SK-N-SH (cell line): ENCODE measurements around the gene CUEDC1. TPM values are rescaled to one million over a fixed set of nuclear protein-coding genes. Genes with fewer than 3 reads are reported as not detected.

Source experiments
- CTCF ChIA-PET: fragments of 300-600, 350-600 bp; formaldehyde crosslinking; extraction: SDS; loops from one replicate; lab custom pipeline; 2021; lab: Yijun Ruan, JAX
- POLR2A ChIA-PET: fragments of 350-600 bp; sonication (Branson Sonifier 250); formaldehyde crosslinking; extraction: SDS; loops from one replicate; lab custom pipeline; 2020; ENCODE audit warnings: antibody characterized with exemption, inconsistent platforms; lab: Yijun Ruan, JAX
- DNase-seq: peaks from one replicate; pipeline ENCODE4 v3.0.0; 2012
- H2AFZ ChIP-seq: fragments of 200-600 bp; sonication (generic); 2 replicates; pipeline ENCODE4 v1.8.1; 2016; ENCODE audit warnings: antibody characterized with exemption, mild to moderate bottlenecking, low read depth
- H3F3A ChIP-seq: fragments of 200-600 bp; sonication (generic); replicated peaks from 2 replicates; pipeline ENCODE3; 2016; ENCODE audit warnings: antibody characterized with exemption, mild to moderate bottlenecking; ENCODE audit not compliant: insufficient read depth
- H3K27ac ChIP-seq, 2 experiments: fragments of 200-500 bp in 1 of 2; fragments of 200-600 bp in 1 of 2; sonication (Bioruptor generic) in 1 of 2; sonication (generic), shearing (Covaris generic) in 1 of 2; 2 replicates each; pipeline versions ENCODE4 v1.5.1 to v1.6.1; 2014 to 2016; ENCODE audit warnings: low read depth in 2 of 2, inconsistent platforms in 1 of 2, low read length in 1 of 2, mild to moderate bottlenecking in 1 of 2, mixed read lengths in 1 of 2
- H3K27me3 ChIP-seq: fragments of 200-600 bp; sonication (generic), shearing (Covaris generic); 2 replicates; pipeline ENCODE4 v1.6.1; 2016; ENCODE audit warnings: mixed run types; ENCODE audit not compliant: insufficient read depth
- H3K36me3 ChIP-seq, 2 experiments: fragments of 200-500 bp in 1 of 2; fragments of 200-600 bp in 1 of 2; sonication (Bioruptor generic) in 1 of 2; sonication (generic) in 1 of 2; replicated peaks in 1 of 2; 2 replicates each; pipeline versions ENCODE3 to v1.5.1; 2014 to 2016; ENCODE audit warnings: low read length in 1 of 2, mild to moderate bottlenecking in 1 of 2; ENCODE audit not compliant: insufficient read depth in 2 of 2, control insufficient read depth in 1 of 2
- H3K4me1 ChIP-seq, 2 experiments: fragments of 200-500 bp in 1 of 2; fragments of 200-600 bp in 1 of 2; sonication (Bioruptor generic) in 1 of 2; sonication (generic), shearing (Covaris generic) in 1 of 2; 2 replicates each; pipeline versions ENCODE4 v1.5.1 to v1.6.1; 2014 to 2016; ENCODE audit warnings: low read depth in 1 of 2, low read length in 1 of 2, mixed run types in 1 of 2; ENCODE audit not compliant: insufficient read depth in 2 of 2, control insufficient read depth in 1 of 2
- H3K4me2 ChIP-seq: fragments of 200-600 bp; sonication (generic), shearing (Covaris generic); 2 replicates; pipeline ENCODE4 v1.6.1; 2017; ENCODE audit warnings: mixed run types
- H3K4me3 ChIP-seq, 2 experiments: fragments of 200-500 bp in 1 of 2; fragments of 200-600 bp in 1 of 2; sonication (Bioruptor generic) in 1 of 2; sonication (generic), shearing (Covaris generic) in 1 of 2; 2 replicates each; pipeline versions ENCODE4 v1.5.1 to v1.8.1; 2014 to 2016; ENCODE audit warnings: low read depth in 2 of 2, inconsistent platforms in 1 of 2, low read length in 1 of 2, mild to moderate bottlenecking in 1 of 2, mixed read lengths in 1 of 2, moderate library complexity in 1 of 2
- H3K79me2 ChIP-seq: fragments of 200-600 bp; sonication (generic); 2 replicates; pipeline ENCODE4 v1.8.1; 2017; ENCODE audit warnings: mild to moderate bottlenecking; ENCODE audit not compliant: insufficient read depth
- H3K9ac ChIP-seq: fragments of 200-600 bp; sonication (generic); 2 replicates; pipeline ENCODE4 v1.6.1; 2017; ENCODE audit warnings: mixed run types
- H3K9me2 ChIP-seq: fragments of 200-600 bp; sonication (generic); 2 replicates; pipeline ENCODE4 v1.6.1; 2017; ENCODE audit warnings: mixed run types
- H3K9me3 ChIP-seq: fragments of 200-600 bp; sonication (generic); 2 replicates; pipeline ENCODE4 v1.6.1; 2017; ENCODE audit warnings: mixed run types, mild to moderate bottlenecking, moderate library complexity
- H4K20me1 ChIP-seq: fragments of 200-600 bp; sonication (generic); 2 replicates; pipeline ENCODE4 v1.6.1; 2017; ENCODE audit warnings: mild to moderate bottlenecking, mixed run types; ENCODE audit not compliant: insufficient read depth
- CHD2 ChIP-seq: fragments of 150-350 bp; IDR thresholded peaks from 2 replicates; pipeline ENCODE4 v1.6.1; 2018; ENCODE audit warnings: low read length; ENCODE audit not compliant: partially characterized antibody
- ELF1 ChIP-seq: IDR thresholded peaks from 2 replicates; pipeline ENCODE4 v1.4.0; 2012
- EZH2phosphoT487 ChIP-seq: fragments of 200-600 bp; sonication (generic); IDR thresholded peaks from 2 replicates; pipeline ENCODE4 v1.6.1; 2017; ENCODE audit warnings: low read depth, mixed run types, mild to moderate bottlenecking, antibody characterized with exemption, moderate library complexity, borderline replicate concordance
- FOSL2 ChIP-seq: IDR thresholded peaks from 2 replicates; pipeline ENCODE4 v1.4.0; 2012; ENCODE audit warnings: low read depth, mild to moderate bottlenecking, moderate library complexity, borderline replicate concordance
- GABPA ChIP-seq: IDR thresholded peaks from 2 replicates; pipeline ENCODE4 v1.4.0; 2012; ENCODE audit warnings: low read depth, mild to moderate bottlenecking
- GATA2 ChIP-seq: sonication (generic); formaldehyde crosslinking; IDR thresholded peaks from 2 replicates; pipeline ENCODE4 v1.5.0; 2020; ENCODE audit warnings: mild to moderate bottlenecking, missing genetic modification reagents
- JUND ChIP-seq: IDR thresholded peaks from 2 replicates; pipeline ENCODE4 v1.4.0; 2012
- MEF2A ChIP-seq: IDR thresholded peaks from 2 replicates; pipeline ENCODE4 v1.4.0; 2012; ENCODE audit warnings: low read depth, borderline replicate concordance
- MXI1 ChIP-seq: IDR thresholded peaks from 2 replicates; pipeline ENCODE4 v1.6.1; 2012; ENCODE audit warnings: mild to moderate bottlenecking, low read depth, low read length, improper control_type of control experiment
- NFIC ChIP-seq: IDR thresholded peaks from 2 replicates; pipeline ENCODE4 v1.4.0; 2012; ENCODE audit warnings: borderline replicate concordance
- POLR2AphosphoS5 ChIP-seq: IDR thresholded peaks from 2 replicates; pipeline ENCODE4 v1.6.1; 2012; ENCODE audit warnings: low read depth, low read length
- RAD21 ChIP-seq: IDR thresholded peaks from 2 replicates; pipeline ENCODE4 v1.6.1; 2012; ENCODE audit warnings: mild to moderate bottlenecking, low read length
- REST ChIP-seq: IDR thresholded peaks from 2 replicates; pipeline ENCODE4 v1.6.1; 2012; ENCODE audit warnings: mild to moderate bottlenecking, low read depth, low read length, moderate library complexity
- RXRA ChIP-seq: IDR thresholded peaks from 2 replicates; pipeline ENCODE4 v1.4.0; 2012; ENCODE audit warnings: low read depth, mild to moderate bottlenecking, borderline replicate concordance
- SMC3 ChIP-seq: IDR thresholded peaks from 2 replicates; pipeline ENCODE4 v1.6.1; 2012; ENCODE audit warnings: low read depth, low read length, improper control_type of control experiment
- TAF1 ChIP-seq: IDR thresholded peaks from 2 replicates; pipeline ENCODE4 v1.6.1; 2012; ENCODE audit warnings: low read depth, mild to moderate bottlenecking, low read length, moderate library complexity, borderline replicate concordance
- TEAD4 ChIP-seq: IDR thresholded peaks from 2 replicates; pipeline ENCODE4 v1.4.0; 2012; ENCODE audit warnings: mild to moderate bottlenecking, borderline replicate concordance; ENCODE audit not compliant: insufficient read depth
- USF2 ChIP-seq: fragments of 150-350 bp; IDR thresholded peaks from 2 replicates; pipeline ENCODE4 v1.6.1; 2017; ENCODE audit warnings: antibody characterized with exemption, low read length, low read depth, borderline replicate concordance
- WGBS: methylation state at CpG from one replicate; pipeline ENCODE4 v1.1.6; 2017; ENCODE audit warnings: low lambda C conversion rate; 5-methylcytosine and 5-hydroxymethylcytosine counted together
- polyA plus RNA-seq, 3 experiments: library from polyadenylated mRNA; depleted of rRNA; stranded (reverse); fragments of >200 nt; gene quantifications; 2 replicates each; pipeline ENCODE4 v1.2.3, GENCODE V29; 2012
- TF ChIP-seq, protein P1 (sequence below): IDR thresholded peaks from 2 replicates; pipeline ENCODE4 v1.4.0; 2012; ENCODE audit warnings: low read depth, borderline replicate concordance
- TF ChIP-seq, protein P2 (sequence below): IDR thresholded peaks from 2 replicates; pipeline ENCODE4 v1.4.0; 2012; ENCODE audit warnings: low read depth, borderline replicate concordance

Gene CUEDC1
- polyA plus RNA-seq, 1 of the 3 experiments (the other 2 are of a cell fraction): 58.9 TPM

DNA sequence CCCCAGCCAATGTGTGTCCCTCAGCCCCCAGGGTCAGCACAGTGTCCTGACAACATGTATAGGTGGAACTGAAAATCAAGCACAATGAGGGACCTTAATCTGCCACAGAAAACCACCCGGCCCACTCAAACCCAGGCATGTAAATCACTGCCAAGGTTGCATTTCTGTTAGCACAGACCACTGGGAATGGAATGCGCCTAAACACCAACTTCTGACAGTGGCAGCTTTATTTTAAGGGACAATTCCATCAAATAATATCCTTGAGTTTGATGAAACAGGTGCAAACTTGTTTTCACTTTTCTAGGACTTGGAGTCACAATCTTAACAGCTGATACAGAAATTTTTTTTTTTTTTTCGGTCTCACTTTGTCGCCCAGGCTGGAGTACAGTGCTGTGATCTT, 68.1 kb downstream of the CUEDC1 start:
- H3F3A ChIP-seq: peaks cover 27% of the 10 kb centered on the region
- H3K79me2 ChIP-seq: peaks cover 84% of the 10 kb centered on the region
- 87% methylated on average over 4 of the region's 4 CpGs for WGBS
- H3K4me1 ChIP-seq: peaks cover 26 to 36% of the 10 kb centered on the region in 2 experiments
- H3K9ac ChIP-seq: no peak overlapping the region
- DNase-seq: no peak
- no peaks in the 10 kb centered on the region for H3K9me2 ChIP-seq
- TF ChIP-seq TAF1 (no peak), SMC3 (no peak), EZH2phosphoT487 (no peak), JUND (no peak), RAD21 (no peak), CHD2 (no peak), RXRA (no peak), GABPA (no peak), POLR2AphosphoS5 (no peak), REST (no peak), ELF1 (no peak), FOSL2 (no peak), USF2 (no peak), MEF2A (no peak), MXI1 (no peak), GATA2 (CRISPR knock-in tag) (no peak), TEAD4 (no peak), NFIC (no peak)
- TF ChIP-seq, protein P1, sequence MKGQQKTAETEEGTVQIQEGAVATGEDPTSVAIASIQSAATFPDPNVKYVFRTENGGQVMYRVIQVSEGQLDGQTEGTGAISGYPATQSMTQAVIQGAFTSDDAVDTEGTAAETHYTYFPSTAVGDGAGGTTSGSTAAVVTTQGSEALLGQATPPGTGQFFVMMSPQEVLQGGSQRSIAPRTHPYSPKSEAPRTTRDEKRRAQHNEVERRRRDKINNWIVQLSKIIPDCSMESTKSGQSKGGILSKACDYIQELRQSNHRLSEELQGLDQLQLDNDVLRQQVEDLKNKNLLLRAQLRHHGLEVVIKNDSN: no peak
- TF ChIP-seq, protein P2, sequence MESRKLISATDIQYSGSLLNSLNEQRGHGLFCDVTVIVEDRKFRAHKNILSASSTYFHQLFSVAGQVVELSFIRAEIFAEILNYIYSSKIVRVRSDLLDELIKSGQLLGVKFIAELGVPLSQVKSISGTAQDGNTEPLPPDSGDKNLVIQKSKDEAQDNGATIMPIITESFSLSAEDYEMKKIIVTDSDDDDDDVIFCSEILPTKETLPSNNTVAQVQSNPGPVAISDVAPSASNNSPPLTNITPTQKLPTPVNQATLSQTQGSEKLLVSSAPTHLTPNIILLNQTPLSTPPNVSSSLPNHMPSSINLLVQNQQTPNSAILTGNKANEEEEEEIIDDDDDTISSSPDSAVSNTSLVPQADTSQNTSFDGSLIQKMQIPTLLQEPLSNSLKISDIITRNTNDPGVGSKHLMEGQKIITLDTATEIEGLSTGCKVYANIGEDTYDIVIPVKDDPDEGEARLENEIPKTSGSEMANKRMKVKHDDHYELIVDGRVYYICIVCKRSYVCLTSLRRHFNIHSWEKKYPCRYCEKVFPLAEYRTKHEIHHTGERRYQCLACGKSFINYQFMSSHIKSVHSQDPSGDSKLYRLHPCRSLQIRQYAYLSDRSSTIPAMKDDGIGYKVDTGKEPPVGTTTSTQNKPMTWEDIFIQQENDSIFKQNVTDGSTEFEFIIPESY: no peak
- no peaks in the 10 kb centered on the region for H4K20me1 ChIP-seq
- ChIA-PET POLR2A (interaction anchor here (0.6 kb wide), 1 partner anchor 347 kb away, joined by 5 read pairs; no protein-coding TSS in a partner anchor), CTCF (interaction anchor here (1.0 to 8.6 kb wide), 3 partner anchors 19 to 112 kb away, joined by 3 to 125 read pairs (median 5); no protein-coding TSS in a partner anchor)
- no peak overlapping the region for H2AFZ ChIP-seq
- no peaks in the 10 kb centered on the region for H3K27me3 ChIP-seq
- H3K27ac ChIP-seq: no peak overlapping the region
- no peak overlapping the region for H3K4me3 ChIP-seq
- H3K36me3 ChIP-seq: peaks cover 12 to 13% of the 10 kb centered on the region in 2 experiments
- no peaks in the 10 kb centered on the region for H3K9me3 ChIP-seq
- no peak overlapping the region for H3K4me2 ChIP-seq
